K562 (cell line): ENCODE data around the gene ARSI.

Experiments
- KAT7 ChIP-seq: sonication (generic); formaldehyde crosslinking; IDR thresholded peaks from 2 replicates; pipeline ENCODE4 v1.8.0; 2022; ENCODE audit warnings: missing genetic modification reagents, mild to moderate bottlenecking, borderline replicate concordance
- TOE1 ChIP-seq, 2 experiments: fragments of 450-650 bp in 1 of 2; sonication (generic) in 1 of 2; formaldehyde crosslinking in 1 of 2; IDR thresholded peaks; 2 replicates each; pipeline versions ENCODE4 v1.7.1 to v1.8.0; 2016 to 2022; ENCODE audit warnings: borderline replicate concordance in 2 of 2, mild to moderate bottlenecking in 2 of 2, antibody characterized with exemption in 1 of 2, inconsistent platforms in 1 of 2, low read depth in 1 of 2, missing genetic modification reagents in 1 of 2, moderate library complexity in 1 of 2
- ZNF764 ChIP-seq: fragments of 250-450 bp; sonication (Bioruptor Pico); IDR thresholded peaks from 2 replicates; pipeline ENCODE4 v1.4.0; 2020; ENCODE audit warnings: low read depth, mild to moderate bottlenecking, moderate library complexity

DNA sequence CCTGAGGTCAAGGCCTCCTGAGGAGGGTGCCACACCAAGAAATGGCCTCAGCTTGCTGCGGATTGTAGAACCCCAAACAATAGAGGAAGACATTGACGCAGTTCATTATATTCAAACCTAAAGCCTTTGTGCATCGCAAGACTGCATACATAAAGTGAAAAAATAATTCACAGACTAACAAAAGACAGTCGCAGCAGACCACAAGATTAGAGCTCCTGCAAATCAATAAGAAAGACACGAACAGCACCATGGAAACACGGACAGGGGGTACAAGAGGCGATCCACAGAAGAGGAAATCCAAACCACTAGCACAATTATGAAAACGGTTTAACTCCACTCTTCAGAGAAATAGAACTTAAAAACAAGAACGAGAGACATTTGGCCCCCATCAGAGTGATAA lies 44.7 kb upstream of the ARSI start:
- TF ChIP-seq ZNF764 (CRISPR knock-in tag): no peak
- no peak for TF ChIP-seq TOE1 (IDR thresholded peaks at IDR 0.05; ENCODE audit: borderline replicate concordance)
- no peak for TF ChIP-seq TOE1 (CRISPR knock-in tag; IDR thresholded peaks at IDR 0.05; ENCODE audit: borderline replicate concordance, low read depth)
- TF ChIP-seq KAT7 (CRISPR knock-in tag): no peak
